Breast epithelium (tissue), 3 donors: ENCODE measurements around the gene SLC46A2.

ENCODE experiments used
- CTCF ChIP-seq, 3 donors: fragments of 450-650 bp; IDR thresholded peaks; one replicate each; pipeline ENCODE4 v1.5.1; 2016 to 2017; ENCODE audit warnings: antibody characterized with exemption in 3 of 3, mild to moderate bottlenecking in 3 of 3, moderate library complexity in 3 of 3
- POLR2A ChIP-seq: fragments of 450-650 bp; IDR thresholded peaks from one replicate; pipeline ENCODE4 v1.6.1; 2016; ENCODE audit warnings: antibody characterized with exemption, mild to moderate bottlenecking, moderate library complexity
- POLR2AphosphoS5 ChIP-seq, 3 donors: sonication (generic); formaldehyde crosslinking; IDR thresholded peaks; one replicate each; pipeline ENCODE4 v1.6.1; 2017; ENCODE audit warnings: antibody characterized with exemption in 3 of 3

- TF ChIP-seq CTCF (IDR thresholded peaks at IDR 0.05) (no peak), POLR2AphosphoS5 (IDR thresholded peaks at IDR 0.05) (no peak), POLR2A (no peak)
Observed at GRCh38 chr9:112863746-112864145, 26.9 kb downstream of the SLC46A2 start.
